HCT116 (cell line): ENCODE results near the gene ISOC2. TPM values are rescaled to one million over a fixed set of nuclear protein-coding genes. Genes with fewer than 3 reads are reported as not detected.

ENCODE experiments used
- ATAC-seq: fragments of 200-7000 bp; cut with Tn5 transposase; 2 replicates; pipeline ENCODE4 v1.9.1; 2020; ENCODE audit warnings: mild to moderate bottlenecking, moderate library complexity
- BruUV-seq: library from RNA; stranded (reverse); fragments of 400-500 nt; replicated peaks from 2 replicates; lab custom pipeline; 2021; lab: Mats Ljungman, UMichigan
- CTCF ChIA-PET: fragments of 300-600 bp; sonication (Branson Sonifier 250); formaldehyde crosslinking; loops from one replicate; lab custom pipeline; 2021; ENCODE audit warnings: antibody characterized with exemption; lab: Charles Lee
- POLR2A ChIA-PET: fragments of 300-600, 350-600 bp; sonication (Branson Sonifier 250); formaldehyde crosslinking; loops from one replicate; lab custom pipeline; 2021; ENCODE audit warnings: antibody characterized with exemption; lab: Charles Lee
- RAD21 ChIA-PET, 2 experiments: fragments of 300-600 bp; sonication (Branson Sonifier 250); formaldehyde crosslinking; loops; one replicate each; lab custom pipeline; 2023; ENCODE audit warnings: low total read pairs in 2 of 2; ENCODE audit not compliant: uncharacterized antibody in 2 of 2, unreplicated experiment in 2 of 2, low non-redundant PET in 1 of 2; lab: Charles Lee
- DNase-seq: peaks from one replicate; pipeline ENCODE4 v3.0.0-alpha.2; 2010; ENCODE audit warnings: low read depth, low spot score
- H2AFZ ChIP-seq: fragments of 200-600 bp; shearing (Covaris generic), sonication (generic); 2 replicates; pipeline ENCODE4 v1.6.1; 2017; ENCODE audit warnings: low read depth, mixed run types, mixed read lengths, antibody characterized with exemption, low read length; ENCODE audit not compliant: poor library complexity, severe bottlenecking
- H3K27ac ChIP-seq: 2 replicates; pipeline ENCODE4 v1.5.1; 2012; ENCODE audit warnings: low read depth, low read length
- H3K27me3 ChIP-seq: fragments of 200-600 bp; sonication (generic); 2 replicates; pipeline ENCODE4 v1.6.1; 2016; ENCODE audit warnings: mixed run types, low read length, mixed read lengths; ENCODE audit not compliant: insufficient read depth
- H3K36me3 ChIP-seq, 2 experiments: fragments of 200-500 bp in 1 of 2; fragments of 200-600 bp in 1 of 2; sonication (Bioruptor generic) in 1 of 2; sonication (generic) in 1 of 2; 2 replicates each; pipeline versions ENCODE4 v1.5.1 to v1.6.1; 2014 to 2016; ENCODE audit warnings: low read length in 2 of 2, inconsistent platforms in 1 of 2, mixed read lengths in 1 of 2, mixed run types in 1 of 2; ENCODE audit not compliant: insufficient read depth in 2 of 2, control insufficient read depth in 1 of 2
- H3K4me1 ChIP-seq, 2 experiments: fragments of 200-600 bp in 1 of 2; sonication (generic) in 1 of 2; 2 replicates each; pipeline versions ENCODE4 v1.5.1 to v1.6.1; 2012 to 2017; ENCODE audit warnings: low read length in 2 of 2, inconsistent platforms in 1 of 2, mild to moderate bottlenecking in 1 of 2, mixed read lengths in 1 of 2, mixed run types in 1 of 2, moderate library complexity in 1 of 2; ENCODE audit not compliant: insufficient read depth in 2 of 2, control insufficient read depth in 1 of 2
- H3K4me2 ChIP-seq: fragments of 200-600 bp; sonication (generic); 2 replicates; pipeline ENCODE4 v1.6.1; 2017; ENCODE audit warnings: mixed run types, low read length, mixed read lengths
- H3K4me3 ChIP-seq, 2 experiments: fragments of 200-600 bp in 1 of 2; sonication (generic) in 1 of 2; replicated peaks in 1 of 2; 2 replicates each; pipeline ENCODE4 v1.5.1; 2011 to 2016; ENCODE audit warnings: low read length in 2 of 2, control low read depth in 1 of 2, low read depth in 1 of 2, mild to moderate bottlenecking in 1 of 2, mixed read lengths in 1 of 2, mixed run types in 1 of 2
- H3K79me2 ChIP-seq: fragments of 200-600 bp; sonication (generic); 2 replicates; pipeline ENCODE4 v1.6.1; 2017; ENCODE audit warnings: mild to moderate bottlenecking, mixed run types, low read length, moderate library complexity, mixed read lengths; ENCODE audit not compliant: insufficient read depth
- H3K9ac ChIP-seq: fragments of 200-600 bp; sonication (generic); 2 replicates; pipeline ENCODE4 v1.6.1; 2016; ENCODE audit warnings: low read length, mixed read lengths
- H3K9me2 ChIP-seq: fragments of 200-600 bp; sonication (generic), shearing (Covaris generic); 2 replicates; pipeline ENCODE4 v1.6.1; 2017; ENCODE audit warnings: mixed run types, mild to moderate bottlenecking, moderate library complexity; ENCODE audit not compliant: insufficient read depth
- H3K9me3 ChIP-seq, 2 experiments: fragments of 200-500 bp in 1 of 2; fragments of 200-600 bp in 1 of 2; sonication (Bioruptor generic) in 1 of 2; sonication (generic) in 1 of 2; 2 replicates each; pipeline ENCODE4 v1.6.1; 2014 to 2017; ENCODE audit warnings: low read length in 2 of 2, mixed read lengths in 2 of 2, inconsistent platforms in 1 of 2, low read depth in 1 of 2, mild to moderate bottlenecking in 1 of 2, mixed run types in 1 of 2, moderate library complexity in 1 of 2; ENCODE audit not compliant: control insufficient read depth in 1 of 2, insufficient read depth in 1 of 2
- H4K20me1 ChIP-seq: fragments of 200-600 bp; sonication (generic), shearing (Covaris generic); 2 replicates; pipeline ENCODE4 v1.6.1; 2017; ENCODE audit warnings: mixed run types, mild to moderate bottlenecking, moderate library complexity; ENCODE audit not compliant: insufficient read depth
- ATF3 ChIP-seq: IDR thresholded peaks from 2 replicates; pipeline ENCODE4 v1.6.1; 2012
- CBX3 ChIP-seq: IDR thresholded peaks from 2 replicates; pipeline ENCODE4 v1.6.1; 2012; ENCODE audit warnings: low read depth
- EZH2 ChIP-seq: fragments of 200-600 bp; sonication (generic); IDR thresholded peaks from 2 replicates; pipeline ENCODE4 v1.6.1; 2017; ENCODE audit warnings: antibody characterized with exemption, mixed run types
- EZH2phosphoT487 ChIP-seq: fragments of 200-600 bp; IDR thresholded peaks from 2 replicates; pipeline ENCODE4 v1.6.1; 2018; ENCODE audit warnings: antibody characterized with exemption, borderline replicate concordance
- MAX ChIP-seq: IDR thresholded peaks from 2 replicates; pipeline ENCODE4 v1.6.1; 2012
- TCF7L2 ChIP-seq: IDR thresholded peaks from 2 replicates; pipeline ENCODE4 v1.7.0; 2011; ENCODE audit warnings: borderline replicate concordance, inconsistent platforms; ENCODE audit not compliant: insufficient read depth, insufficient read length; ENCODE audit errors: extremely low read depth
- ZBTB33 ChIP-seq: IDR thresholded peaks from 2 replicates; pipeline ENCODE4 v1.6.1; 2011; ENCODE audit warnings: mild to moderate bottlenecking, low read length, moderate library complexity; ENCODE audit not compliant: insufficient replicate concordance; ENCODE audit errors: extremely low read depth
- intact Hi-C: fragments of 100-400 bp; cut with micrococcal nuclease; formaldehyde crosslinking; loops from 2 replicates; pipeline ENCODE4 v1.10.0; 2022
- total RNA-seq: library from RNA; stranded (reverse); gene quantifications from one replicate; pipeline ENCODE4 v1.2.1, GENCODE V29; 2021; ENCODE audit not compliant: unreplicated experiment

Gene ISOC2
- total RNA-seq, 1 experiment from 2014 or later, result 56.8 TPM

GRCh38 chr19:55424518-55424917 lies 36.9 kb downstream of the ISOC2 start:
- Histone ChIP-seq H3K27ac (no peak overlapping the region), H3K79me2 (no peaks in the 10 kb centered on the region), H3K4me1 (no peaks in the 10 kb centered on the region), H4K20me1 (no peaks in the 10 kb centered on the region), H3K27me3 (no peaks in the 10 kb centered on the region), H2AFZ (no peak overlapping the region), H3K9me2 (no peaks in the 10 kb centered on the region), H3K4me2 (no peak overlapping the region), H3K36me3 (no peaks in the 10 kb centered on the region), H3K4me3 (no peak overlapping the region), H3K9ac (no peak overlapping the region), H3K9me3 (no peaks in the 10 kb centered on the region)
- ChIA-PET CTCF (no interaction called here), RAD21 (no interaction called here), POLR2A (no interaction called here)
- no TSS peak for BruUV-seq
- DNase-seq, result no peak
- intact Hi-C loops, result no loop called here
- no peak for TF ChIP-seq ZBTB33
- TF ChIP-seq TCF7L2, result no peak
- no peak for TF ChIP-seq ATF3
- TF ChIP-seq EZH2phosphoT487, result no peak
- TF ChIP-seq CBX3, result no peak
- no peak for TF ChIP-seq MAX
- no peak for TF ChIP-seq EZH2
- no peak for ATAC-seq
